CD4-positive, alpha-beta T cell treated with Interferon gamma for 1 hour (primary cell): Measurements from ENCODE around the gene ANAPC5.
A peak's percentile ranks its signal among the peaks of the same experiment; 100 is the strongest.
"Not testable (repeated sequence)": the region's sequence is repeated elsewhere in the genome, so short reads cannot be mapped to it uniquely, and the experiment has no call there.

Source experiments
- DNase-seq: peaks from one replicate; pipeline ENCODE4 v3.0.0-alpha.2; 2020

ANAPC5 gene, protein sequence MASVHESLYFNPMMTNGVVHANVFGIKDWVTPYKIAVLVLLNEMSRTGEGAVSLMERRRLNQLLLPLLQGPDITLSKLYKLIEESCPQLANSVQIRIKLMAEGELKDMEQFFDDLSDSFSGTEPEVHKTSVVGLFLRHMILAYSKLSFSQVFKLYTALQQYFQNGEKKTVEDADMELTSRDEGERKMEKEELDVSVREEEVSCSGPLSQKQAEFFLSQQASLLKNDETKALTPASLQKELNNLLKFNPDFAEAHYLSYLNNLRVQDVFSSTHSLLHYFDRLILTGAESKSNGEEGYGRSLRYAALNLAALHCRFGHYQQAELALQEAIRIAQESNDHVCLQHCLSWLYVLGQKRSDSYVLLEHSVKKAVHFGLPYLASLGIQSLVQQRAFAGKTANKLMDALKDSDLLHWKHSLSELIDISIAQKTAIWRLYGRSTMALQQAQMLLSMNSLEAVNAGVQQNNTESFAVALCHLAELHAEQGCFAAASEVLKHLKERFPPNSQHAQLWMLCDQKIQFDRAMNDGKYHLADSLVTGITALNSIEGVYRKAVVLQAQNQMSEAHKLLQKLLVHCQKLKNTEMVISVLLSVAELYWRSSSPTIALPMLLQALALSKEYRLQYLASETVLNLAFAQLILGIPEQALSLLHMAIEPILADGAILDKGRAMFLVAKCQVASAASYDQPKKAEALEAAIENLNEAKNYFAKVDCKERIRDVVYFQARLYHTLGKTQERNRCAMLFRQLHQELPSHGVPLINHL

DNA sequence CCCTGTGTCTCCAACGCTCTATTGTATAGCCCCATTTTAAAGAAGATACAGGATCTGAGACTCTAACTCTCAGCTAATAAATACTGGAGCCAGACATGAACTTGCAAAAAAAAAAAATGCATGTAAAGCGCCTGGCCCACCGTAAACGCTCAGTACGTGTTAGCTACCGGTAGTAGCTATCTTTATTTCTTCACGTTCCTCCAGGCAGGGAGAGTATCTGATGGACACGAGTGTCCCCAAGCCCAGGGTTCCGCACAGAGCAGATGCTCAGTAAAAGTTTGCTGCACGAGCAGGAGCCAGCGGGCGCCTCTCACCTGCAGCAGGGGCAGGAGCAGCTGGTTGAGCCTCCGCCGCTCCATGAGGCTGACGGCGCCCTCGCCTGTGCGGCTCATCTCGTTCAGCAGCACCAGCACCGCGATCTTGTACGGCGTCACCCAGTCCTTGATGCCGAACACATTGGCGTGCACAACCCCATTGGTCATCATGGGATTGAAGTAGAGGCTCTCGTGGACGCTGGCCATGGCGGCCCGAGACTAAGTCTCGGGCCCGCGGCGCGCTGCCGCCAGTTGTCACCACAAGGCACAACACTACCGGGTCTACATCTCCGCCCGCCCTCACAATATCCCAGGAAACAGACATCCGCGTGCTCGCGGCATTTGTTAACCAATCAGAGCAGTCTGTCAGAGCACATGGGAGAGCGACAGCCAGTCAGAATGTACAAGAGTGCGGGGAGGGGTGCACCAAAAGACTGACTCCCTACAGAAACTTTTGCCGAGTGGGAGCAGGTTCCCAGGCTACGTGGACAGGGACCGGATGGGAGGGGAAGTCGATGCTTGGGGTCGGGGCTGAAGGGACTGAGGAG lies at the start of gene ANAPC5:
Gene ANAPC5 (minus strand): TSS at position 592 of the 862 bp plus-strand sequence. CDS start 71 bp downstream, at position 521.
- peak; percentile 95 for DNase-seq

DNA sequence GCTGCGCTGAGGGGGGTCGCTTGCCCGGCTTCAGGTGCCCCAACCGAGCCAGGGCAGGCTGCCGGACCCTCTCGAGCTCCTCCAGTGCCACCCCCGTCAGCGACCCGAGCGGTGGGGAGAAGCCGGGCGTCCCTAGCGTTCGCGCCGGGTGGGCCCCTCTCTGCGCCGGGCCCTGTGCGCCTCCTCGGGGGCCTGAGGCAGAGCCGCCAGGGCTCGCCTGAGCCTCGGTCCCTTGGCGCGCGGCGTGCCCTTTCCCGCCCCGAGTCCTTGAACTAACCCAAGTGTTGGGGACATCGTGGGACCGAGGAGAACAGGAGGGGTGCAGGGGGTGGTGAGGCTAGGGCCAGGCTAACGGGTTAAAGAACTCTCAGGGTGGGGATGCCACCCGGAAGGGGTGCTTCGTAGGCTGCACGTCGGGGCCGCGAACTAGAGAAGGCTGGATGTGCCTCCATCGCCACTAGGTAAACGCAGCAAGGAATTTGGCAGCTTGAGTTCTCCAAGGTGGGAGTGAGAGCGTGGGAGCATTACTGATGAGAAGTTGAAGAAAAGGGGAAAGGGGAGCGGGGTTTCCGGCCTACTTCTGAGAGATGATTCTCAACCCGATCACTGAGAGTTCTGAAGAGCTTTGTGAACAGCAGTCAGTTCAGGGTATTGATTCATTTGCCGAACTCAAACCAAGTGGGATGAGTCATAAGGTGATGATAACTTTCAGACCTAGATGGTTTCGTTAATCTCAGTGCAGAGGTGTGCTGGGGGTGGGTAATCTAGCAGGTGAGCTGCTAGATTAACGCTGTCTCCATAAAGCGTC lies 48.3 kb upstream of the ANAPC5 start:
- peak; percentile 21 for DNase-seq

DNA sequence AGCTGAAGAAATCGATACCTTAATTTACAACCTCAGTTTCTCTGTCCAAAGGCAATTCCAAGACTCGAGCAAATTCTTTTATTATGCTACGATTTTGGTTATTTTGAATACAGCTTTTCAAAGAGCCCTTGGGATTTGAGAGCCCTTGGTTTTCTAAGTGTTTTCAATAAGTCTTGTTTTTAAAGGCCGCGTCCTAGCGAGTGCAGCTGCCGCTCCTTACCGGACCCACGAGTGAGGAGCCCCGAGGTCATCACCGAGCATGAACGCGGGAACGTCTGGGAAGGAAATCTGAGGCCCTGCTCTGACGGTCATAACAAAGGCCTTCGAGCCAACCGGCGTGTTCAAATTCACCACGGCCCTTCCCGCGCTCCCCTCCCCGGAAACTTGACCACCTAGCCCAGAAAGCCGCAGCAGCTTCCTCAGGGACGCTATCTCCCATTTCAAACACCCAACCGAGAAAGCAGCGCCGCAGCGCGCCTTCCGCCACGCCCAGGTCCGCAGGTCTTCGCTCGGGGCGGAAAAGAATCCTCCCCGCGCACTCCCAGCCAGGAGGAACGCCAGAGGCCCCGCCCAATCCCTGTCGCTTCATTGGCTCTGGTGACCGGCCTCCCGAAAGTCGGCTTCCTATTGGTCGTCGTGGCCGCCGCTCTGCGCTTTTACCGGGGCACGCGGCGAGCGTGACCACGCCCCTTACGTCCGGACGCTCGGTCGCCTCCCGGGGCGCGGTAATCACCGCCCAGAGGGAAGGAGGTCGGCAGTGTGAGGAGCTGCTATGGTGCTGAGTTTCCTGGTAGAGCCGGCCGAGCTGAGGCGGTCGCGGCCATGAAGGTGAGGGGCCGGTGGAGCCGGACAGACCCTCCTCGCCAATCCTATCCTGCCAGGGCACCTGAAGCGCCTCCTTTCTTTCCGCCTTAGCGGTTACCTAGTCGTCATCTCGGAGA lies 47.5 kb upstream of the ANAPC5 start, which contains the start of gene RNF34:
Gene RNF34 (plus strand): TSS at position 728 of the 941 bp plus-strand sequence. CDS start 95 bp downstream, at position 823.
- DNase-seq, result peak; percentile 98

DNA sequence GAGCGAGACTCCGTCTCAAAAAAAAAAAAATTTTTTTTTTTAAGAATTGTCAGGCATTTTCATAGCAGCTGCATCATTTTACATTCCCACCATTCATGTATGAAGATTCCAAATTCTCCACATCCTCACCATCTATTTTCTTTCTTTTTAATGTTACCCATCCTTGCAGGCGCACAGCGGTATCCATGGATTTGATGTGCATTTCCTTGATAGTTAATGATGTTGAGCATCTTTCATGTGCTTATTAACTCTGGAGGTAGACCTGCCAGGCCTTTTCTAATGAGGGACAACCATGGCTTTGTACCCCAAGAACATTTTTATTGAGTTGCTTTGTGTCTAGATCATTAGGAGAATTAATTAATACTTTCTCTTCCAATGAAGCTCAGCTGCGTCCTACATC lies 46.1 kb upstream of the ANAPC5 start:
- no peak for DNase-seq

DNA sequence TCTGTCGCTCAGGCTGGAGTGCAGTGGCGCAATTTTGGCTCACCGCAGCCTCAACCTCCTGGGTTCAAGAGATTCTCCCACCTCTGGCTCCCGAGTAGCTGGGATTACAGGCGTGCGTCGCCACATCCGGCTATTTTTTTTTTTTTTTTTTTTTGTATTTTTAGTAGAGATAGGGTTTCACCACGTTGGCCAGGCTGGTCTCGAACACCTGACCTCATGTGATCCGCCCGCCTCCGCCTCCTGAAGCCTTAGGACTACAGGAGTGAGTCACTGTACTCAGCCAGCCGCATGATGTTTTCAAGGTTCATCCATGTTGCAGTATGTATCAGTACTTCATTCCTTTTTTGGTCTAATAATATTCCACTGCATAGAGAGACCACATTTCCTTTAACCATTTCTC lies 45.3 kb upstream of the ANAPC5 start:
- no peak for DNase-seq

DNA sequence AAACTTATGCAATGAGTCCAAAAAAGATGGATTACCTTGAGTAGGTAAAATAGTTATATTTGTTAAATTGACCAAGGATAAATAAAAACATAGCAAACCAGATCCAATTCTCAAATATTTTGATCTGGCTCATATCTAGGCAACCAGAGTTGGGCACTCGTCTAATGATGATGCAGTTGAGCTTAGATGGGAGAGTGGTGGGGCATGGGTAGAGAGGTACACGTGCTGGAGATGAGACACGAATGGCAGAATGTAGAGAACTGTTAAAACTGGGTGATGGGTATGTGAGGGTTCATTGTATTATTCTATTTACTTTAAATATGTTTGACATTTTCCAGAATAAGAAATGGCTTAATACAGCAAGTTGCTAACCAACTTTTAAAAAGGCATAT lies 40.1 kb upstream of the ANAPC5 start:
- DNase-seq, result no peak

DNA sequence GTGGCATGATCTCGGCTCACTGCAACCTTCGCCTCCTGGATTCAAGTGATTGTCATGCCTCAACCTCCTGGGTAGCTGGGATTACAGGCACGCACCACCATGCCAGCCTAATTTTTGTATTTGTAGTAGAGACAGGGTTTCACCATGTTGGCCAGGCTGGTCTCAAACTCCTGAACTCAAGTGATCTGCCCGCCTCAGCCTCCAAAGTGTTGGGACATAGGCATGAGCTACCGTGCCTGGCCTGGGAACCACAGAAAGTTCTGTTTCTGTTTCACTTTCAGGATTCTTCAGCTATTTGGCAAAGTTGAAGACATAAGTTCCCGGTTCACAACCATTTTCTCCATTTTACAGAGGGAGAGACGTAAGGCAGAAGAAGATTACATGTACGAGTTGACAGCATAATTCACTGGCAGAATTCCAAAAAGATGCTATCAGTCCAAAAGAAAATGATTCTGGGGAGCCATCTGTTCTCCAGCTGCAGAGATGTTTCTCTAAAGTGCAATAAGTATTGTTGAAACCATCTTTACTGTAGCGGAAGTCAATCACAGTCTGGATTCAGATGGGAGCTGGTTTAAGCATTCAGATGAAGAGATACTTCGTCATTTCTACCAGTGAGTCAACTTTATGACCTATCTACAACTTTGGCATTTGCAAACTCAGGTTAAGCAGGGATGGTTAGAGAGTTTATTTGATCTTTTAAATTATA lies 39.6 kb upstream of the ANAPC5 start:
- DNase-seq, result peak; percentile 18

DNA sequence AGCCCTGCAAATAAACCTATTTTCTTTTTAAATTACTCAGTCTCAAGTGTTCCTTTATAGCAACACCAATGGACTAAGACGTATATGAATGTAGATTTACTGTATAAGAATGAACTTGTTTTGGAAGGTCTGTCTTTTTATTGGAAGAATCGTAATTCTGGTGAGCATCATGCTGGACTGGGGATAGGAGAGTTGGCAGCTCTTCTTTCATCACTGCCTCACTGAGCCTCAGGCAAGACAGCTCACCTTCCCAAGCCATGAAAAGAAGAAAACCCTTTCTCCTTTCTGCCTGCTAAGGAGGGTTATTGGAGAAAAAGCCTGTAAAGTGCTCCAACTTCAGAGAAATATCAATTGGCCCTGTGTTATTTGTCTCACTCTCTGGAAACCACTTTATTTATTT lies 38.6 kb upstream of the ANAPC5 start:
- no peak for DNase-seq

DNA sequence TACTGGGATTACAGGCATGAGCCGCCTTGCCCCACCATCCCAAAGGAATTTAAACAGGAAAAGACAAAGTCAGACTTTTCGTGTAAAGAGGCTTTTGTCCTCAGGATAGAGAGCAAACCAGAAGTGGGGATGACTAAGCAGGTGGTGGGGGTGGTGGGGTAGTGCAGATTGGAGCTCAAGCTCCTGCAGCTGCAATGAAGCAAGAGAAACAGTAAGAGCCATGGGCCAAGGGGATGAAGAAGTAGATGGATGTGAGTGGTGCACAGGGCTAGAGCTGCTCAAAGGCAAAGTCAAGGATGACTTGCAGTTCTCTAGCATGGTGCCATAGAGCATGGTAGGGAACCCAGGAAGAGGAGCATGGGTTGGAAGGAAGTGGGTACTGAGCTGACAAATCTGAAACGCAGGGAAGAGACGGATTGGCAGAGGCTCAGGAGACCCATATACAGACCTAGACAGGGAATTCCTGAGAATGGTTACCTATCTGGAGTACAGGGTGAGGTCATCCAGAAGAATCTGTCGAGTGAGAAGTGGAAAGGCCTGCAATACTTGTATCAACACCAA lies 36.3 kb upstream of the ANAPC5 start:
- DNase-seq, result no peak

DNA sequence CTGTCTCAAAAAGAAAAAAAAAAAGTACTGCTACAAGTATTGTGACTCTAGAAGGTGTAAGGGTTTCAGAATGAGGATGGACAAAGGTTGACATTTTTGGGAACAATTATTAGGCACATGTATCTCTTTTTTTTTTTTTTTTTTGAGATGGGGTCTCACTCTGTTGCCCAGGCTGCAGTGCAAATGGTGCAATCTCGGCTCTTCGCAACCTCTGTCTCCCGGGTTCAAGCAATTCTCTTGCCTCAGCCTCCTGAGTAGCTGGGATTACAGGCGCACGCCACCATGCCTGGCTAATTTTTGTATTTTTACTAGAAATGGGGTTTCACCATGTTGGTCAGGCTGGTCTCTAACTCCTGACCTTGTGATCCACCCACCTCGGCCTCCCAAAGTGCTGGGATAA lies 32.7 kb upstream of the ANAPC5 start:
- not testable (repeated sequence) for DNase-seq

DNA sequence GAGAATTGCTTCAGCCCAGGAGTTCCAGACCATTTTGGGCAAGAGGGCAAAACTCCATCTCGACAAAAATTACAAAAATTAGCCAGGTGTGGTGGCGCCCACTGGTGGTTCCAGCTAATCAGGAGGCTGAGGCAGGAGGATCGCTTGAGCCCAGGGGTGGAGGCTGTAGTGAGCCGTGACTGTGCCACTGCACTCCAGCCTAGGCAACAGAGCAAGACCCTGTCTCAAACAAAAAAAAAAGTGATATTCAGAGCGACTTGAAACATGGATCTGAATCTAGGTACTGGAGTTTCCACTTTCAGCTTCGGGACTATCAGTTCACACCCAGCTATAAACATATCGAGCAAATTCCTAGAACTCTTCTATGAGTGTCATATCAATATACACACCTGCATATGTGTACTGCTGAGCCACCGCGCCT lies 31.4 kb upstream of the ANAPC5 start:
- no peak for DNase-seq

DNA sequence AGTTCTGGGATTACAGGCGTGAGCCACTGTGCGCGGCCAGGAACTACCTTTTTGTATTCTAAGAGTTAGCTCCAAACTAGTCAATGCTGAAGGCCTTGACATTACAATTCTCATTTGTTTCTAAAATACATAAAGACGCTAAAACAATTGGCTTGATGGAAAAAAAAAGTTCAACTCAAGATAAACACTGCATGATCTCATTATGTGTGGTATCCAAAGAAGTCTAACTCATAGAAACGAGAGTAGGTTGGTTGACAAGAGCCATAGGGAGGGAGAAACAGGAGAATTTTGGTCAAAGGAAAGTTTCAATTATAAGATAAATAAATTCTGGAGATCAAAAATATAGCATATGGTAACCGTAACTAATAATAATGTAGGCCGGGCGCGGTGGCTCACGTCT lies 27.7 kb upstream of the ANAPC5 start:
- DNase-seq, result no peak

DNA sequence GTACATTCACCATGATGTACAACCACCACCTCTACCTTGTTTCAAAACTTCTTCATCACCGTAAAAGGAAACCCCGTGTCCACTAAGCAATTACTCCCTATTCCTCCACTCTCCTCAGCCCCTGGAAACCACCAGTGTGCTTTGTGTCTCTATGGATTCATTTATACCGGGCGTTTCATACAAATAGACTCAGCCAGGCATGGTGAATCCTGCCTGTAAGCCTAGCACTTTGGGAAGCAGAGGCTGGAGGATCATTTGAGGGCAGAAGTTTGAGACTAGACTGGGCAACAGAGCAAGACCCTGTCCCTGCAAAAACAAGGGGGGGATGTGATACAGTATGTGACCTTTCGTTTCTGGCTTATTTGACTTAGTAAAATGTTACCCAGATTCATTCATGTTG lies 26.5 kb upstream of the ANAPC5 start:
- DNase-seq, result no peak

DNA sequence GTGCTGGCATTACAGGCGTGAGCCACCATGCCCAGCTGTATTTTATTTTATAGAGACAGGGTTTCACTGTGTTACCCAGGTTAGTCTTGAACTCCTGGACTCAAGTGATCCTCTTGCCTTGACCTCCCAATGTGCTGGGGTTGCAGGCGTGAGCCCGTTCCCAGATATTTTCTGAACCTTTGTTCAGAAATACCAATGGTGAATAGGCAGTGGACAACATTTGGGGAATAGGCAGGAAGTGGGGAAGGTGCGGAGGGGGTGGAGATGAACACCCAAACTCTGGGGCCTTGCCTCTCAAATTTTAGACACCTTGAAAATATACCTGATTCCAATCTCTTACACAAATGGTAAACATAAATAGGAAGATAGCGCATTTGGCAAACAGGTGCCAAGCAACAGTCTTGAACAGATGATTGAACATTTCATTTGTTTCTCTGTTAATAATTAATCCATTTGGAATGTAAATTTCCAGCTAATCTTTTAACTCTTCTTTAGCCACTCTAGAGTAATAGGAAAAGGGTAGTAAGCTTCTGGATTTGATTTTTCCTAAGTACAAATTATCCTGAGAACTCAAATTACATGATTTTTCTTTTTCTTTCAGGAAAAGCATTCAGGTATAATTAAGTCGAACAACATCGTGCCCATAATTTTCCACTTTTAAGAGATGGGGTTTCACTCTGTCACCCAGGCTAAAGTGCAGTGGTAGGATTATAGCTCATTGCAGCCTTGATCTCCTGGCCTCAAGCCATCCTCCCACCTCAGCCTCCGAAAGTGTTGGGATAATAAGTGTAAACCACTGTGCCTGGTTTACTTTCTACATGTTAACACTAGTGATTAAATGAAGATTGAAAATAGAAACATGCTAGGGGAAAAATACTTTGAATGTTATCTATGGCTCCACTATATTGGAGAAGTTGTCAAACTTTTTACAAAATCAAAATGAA lies 24.8 kb upstream of the ANAPC5 start:
- DNase-seq, result no peak

DNA sequence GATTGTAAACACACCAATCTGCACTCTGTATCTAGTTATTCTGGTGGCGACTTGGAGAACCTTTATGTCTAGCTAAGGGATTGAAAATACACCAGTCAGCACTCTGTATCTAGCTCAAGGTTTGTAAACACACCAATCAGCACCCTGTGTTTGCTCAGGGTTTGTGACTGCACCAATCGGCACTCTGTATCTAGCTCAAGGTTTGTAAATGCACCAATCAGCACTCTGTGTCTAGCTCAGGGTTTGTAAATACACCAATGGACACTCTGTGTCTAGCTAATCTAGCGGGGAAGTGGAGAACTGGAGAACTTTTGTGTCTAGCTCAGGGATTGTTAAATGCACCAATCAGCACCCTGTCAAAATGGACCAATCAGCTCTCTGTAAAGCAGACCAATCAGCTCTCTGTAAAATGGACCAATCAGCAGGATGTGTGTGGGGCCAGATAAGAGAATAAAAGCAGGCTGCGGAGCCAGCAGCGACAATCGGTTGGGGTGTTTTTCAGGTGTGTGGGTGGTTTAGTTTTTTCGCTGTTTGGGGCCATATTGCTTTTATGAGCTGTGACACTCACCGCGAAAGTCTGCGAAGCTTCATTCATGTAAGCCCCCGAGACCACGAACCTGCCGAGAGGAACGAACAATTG lies 22.9 kb upstream of the ANAPC5 start:
- not testable (repeated sequence) for DNase-seq

DNA sequence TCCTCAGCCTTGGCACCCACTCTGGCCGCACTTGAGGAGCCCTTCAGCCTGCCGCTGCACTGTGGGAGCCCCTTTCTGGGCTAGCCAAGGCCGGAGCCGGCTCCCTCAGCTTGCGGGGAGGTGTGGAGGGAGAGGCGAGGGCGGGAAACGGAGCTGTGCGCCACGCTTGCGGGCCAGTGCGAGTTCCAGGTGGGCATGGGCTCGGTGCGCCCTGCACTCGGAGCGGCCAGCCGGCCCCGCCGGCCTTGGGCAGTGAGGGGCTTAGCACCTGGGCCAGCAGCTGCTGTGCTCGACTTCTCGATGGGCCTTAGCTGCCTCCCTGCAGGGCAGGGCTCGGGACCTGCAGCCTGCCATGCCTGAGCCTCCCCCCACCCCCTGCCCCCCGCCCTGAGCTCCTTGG lies 22.1 kb upstream of the ANAPC5 start:
- DNase-seq, result not testable (repeated sequence)

DNA sequence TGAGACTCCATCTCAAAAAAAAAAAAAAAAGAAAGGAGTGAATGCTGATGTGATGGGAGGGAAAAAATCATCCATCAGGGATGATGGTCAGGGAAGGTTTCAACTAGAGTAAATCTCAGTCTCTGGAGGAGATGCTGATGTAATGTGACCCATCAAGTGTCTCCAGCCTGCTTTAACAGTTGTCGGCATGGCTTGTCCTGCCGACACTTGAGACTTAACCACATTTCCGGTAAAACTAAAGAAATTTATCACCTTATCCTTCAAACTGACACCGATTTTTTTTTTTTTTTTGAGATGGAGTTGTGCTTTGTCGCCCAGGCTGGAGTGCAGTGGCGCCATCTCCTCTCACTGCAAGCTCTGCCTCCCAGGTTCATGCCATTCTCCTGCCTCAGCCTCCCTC lies 21.5 kb upstream of the ANAPC5 start:
- no peak for DNase-seq

DNA sequence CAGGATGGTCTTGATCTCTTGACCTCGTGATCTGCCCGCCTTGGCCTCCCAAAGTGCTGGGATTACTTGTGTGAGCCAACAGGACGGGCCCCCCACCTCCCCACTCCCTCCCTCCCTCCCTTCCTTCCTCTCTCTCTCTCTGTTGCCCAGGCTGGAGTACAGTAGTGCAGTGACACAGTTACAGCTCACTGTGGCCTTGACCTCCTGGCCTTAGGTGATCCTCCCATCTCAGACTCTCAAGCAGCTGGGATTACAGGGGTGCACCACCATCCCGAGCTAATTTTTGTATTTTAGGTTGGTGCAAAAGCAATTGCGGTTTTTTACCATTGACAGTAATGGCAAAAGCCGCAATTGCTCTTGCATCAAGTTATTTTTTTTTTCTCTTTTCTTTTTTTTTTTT lies 19.2 kb upstream of the ANAPC5 start:
- DNase-seq, result no peak
